K562 (cell line): ENCODE measurements around the gene CCDC116. TPM values are rescaled to one million over a fixed set of nuclear protein-coding genes. Genes with fewer than 3 reads are reported as not detected.

ENCODE experiments used
- CBX2 ChIP-seq: fragments of 200-600 bp; sonication (generic); IDR thresholded peaks from one replicate; pipeline ENCODE4 v1.6.1; 2012; ENCODE audit warnings: mild to moderate bottlenecking, low read length, inconsistent platforms; ENCODE audit not compliant: insufficient read depth, poor library complexity, severe bottlenecking
- CEBPZ ChIP-seq: fragments of 150-350 bp; IDR thresholded peaks from 2 replicates; pipeline ENCODE4 v1.6.1; 2014; ENCODE audit warnings: low read depth, mild to moderate bottlenecking, low read length, borderline replicate concordance
- EGR1 ChIP-seq: fragments of 450-650 bp; conservative IDR thresholded peaks from 2 replicates; pipeline ENCODE4 v1.6.1; 2017; ENCODE audit warnings: mild to moderate bottlenecking
- GATA2 ChIP-seq: sonication (generic); formaldehyde crosslinking; IDR thresholded peaks from 2 replicates; pipeline ENCODE4 v1.4.0; 2020; ENCODE audit warnings: mild to moderate bottlenecking, missing genetic modification reagents
- IRF2 ChIP-seq: sonication (generic); formaldehyde crosslinking; IDR thresholded peaks from 2 replicates; pipeline ENCODE4 v1.8.1; 2022; ENCODE audit warnings: mild to moderate bottlenecking, missing genetic modification reagents
- JUND ChIP-seq, 2 experiments: IDR thresholded peaks; 2 replicates in 1 of 2; 3 replicates in 1 of 2; pipeline ENCODE4 v1.6.1; 2011; ENCODE audit warnings: borderline replicate concordance in 2 of 2, low read depth in 2 of 2, low read length in 2 of 2, improper control_type of control experiment in 1 of 2, missing biosample characterization in 1 of 2, missing genetic modification characterization in 1 of 2, missing genetic modification reagents in 1 of 2
- MCM5 ChIP-seq: fragments of 450-650 bp; IDR thresholded peaks from 2 replicates; pipeline ENCODE4 v1.6.1; 2016; ENCODE audit warnings: low read depth
- STAT6 ChIP-seq: sonication (generic); formaldehyde crosslinking; IDR thresholded peaks from 2 replicates; pipeline ENCODE4 v1.8.1; 2023; ENCODE audit warnings: mild to moderate bottlenecking, missing genetic modification reagents
- TAF9B ChIP-seq: fragments of 450-650 bp; IDR thresholded peaks from 2 replicates; pipeline ENCODE4 v1.6.1; 2018; ENCODE audit warnings: mild to moderate bottlenecking; ENCODE audit not compliant: partially characterized antibody
- TBL1XR1 ChIP-seq, 2 experiments: IDR thresholded peaks; 2 replicates each; pipeline ENCODE4 v1.6.1; 2012; ENCODE audit warnings: improper control_type of control experiment in 2 of 2, low read length in 2 of 2, mild to moderate bottlenecking in 1 of 2
- ZNF57 ChIP-seq: fragments of 450-650 bp; formaldehyde crosslinking; IDR thresholded peaks from 2 replicates; pipeline ENCODE4 v1.4.0; 2020; ENCODE audit warnings: mild to moderate bottlenecking, moderate library complexity
- ZNF609 ChIP-seq: sonication (generic); formaldehyde crosslinking; IDR thresholded peaks from 2 replicates; pipeline ENCODE4 v1.8.1; 2023; ENCODE audit warnings: missing genetic modification reagents, mild to moderate bottlenecking, borderline replicate concordance
- polyA plus RNA-seq, 8 experiments: library from polyadenylated mRNA; depleted of rRNA in 4 of 8; stranded (reverse) in 5 of 8; unstranded in 3 of 8; fragments of >200 nt; fragmentation: Nextera tagmentation in 2 of 8; fragmentation: Illumina TruSeq in 1 of 8; extraction: Ambion mirVana in 2 of 8; extraction: Trizol in 1 of 8; gene quantifications; 2 replicates each; pipeline versions ENCODE4 v1.2.1 to v1.2.3, GENCODE V29; 2011 to 2014; ENCODE audit warnings: inconsistent platforms in 1 of 8, missing spikeins in 1 of 8
- total RNA-seq, 7 experiments: library from RNA; depleted of rRNA in 6 of 7; stranded (reverse); fragments of >200 nt in 6 of 7; fragmentation: Illumina TruSeq in 2 of 7; extraction: Trizol in 2 of 7; gene quantifications; 2 replicates each; pipeline versions ENCODE4 v1.2.1 to v1.2.3, GENCODE V29; 2011 to 2021; ENCODE audit warnings: low replicate concordance in 1 of 7
- TF ChIP-seq, protein P1 (sequence below), 3 experiments: IDR thresholded peaks in 2 of 3; conservative IDR thresholded peaks in 1 of 3; 2 replicates each; pipeline ENCODE4 v1.5.1; 2011 to 2012; ENCODE audit warnings: low read length in 3 of 3, mild to moderate bottlenecking in 3 of 3, control low read depth in 2 of 3, improper control_type of control experiment in 1 of 3, inconsistent platforms in 1 of 3, low read depth in 1 of 3, mixed read lengths in 1 of 3, moderate library complexity in 1 of 3; ENCODE audit not compliant: insufficient read depth in 2 of 3

Gene CCDC116
- total and polyA plus RNA-seq, 9 of the 15 experiments (the other 6 are each of a cell fraction or from before 2014, with no cell fraction given): 1.6 to 11.3 (median 4.7) TPM

GRCh38 chr22:21606775-21607174, 25.8 kb upstream of the CCDC116 start (continued):
- TF ChIP-seq, protein P1, sequence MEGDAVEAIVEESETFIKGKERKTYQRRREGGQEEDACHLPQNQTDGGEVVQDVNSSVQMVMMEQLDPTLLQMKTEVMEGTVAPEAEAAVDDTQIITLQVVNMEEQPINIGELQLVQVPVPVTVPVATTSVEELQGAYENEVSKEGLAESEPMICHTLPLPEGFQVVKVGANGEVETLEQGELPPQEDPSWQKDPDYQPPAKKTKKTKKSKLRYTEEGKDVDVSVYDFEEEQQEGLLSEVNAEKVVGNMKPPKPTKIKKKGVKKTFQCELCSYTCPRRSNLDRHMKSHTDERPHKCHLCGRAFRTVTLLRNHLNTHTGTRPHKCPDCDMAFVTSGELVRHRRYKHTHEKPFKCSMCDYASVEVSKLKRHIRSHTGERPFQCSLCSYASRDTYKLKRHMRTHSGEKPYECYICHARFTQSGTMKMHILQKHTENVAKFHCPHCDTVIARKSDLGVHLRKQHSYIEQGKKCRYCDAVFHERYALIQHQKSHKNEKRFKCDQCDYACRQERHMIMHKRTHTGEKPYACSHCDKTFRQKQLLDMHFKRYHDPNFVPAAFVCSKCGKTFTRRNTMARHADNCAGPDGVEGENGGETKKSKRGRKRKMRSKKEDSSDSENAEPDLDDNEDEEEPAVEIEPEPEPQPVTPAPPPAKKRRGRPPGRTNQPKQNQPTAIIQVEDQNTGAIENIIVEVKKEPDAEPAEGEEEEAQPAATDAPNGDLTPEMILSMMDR (IDR thresholded peaks at IDR 0.05 in 2 of 3, conservative IDR thresholded peaks at IDR 0.05 in 1 of 3; ENCODE audit: insufficient read depth in 2 of 3, low read depth in 1 of 3, low read length in 3 of 3): 0 out of 6 replicates have a peak, but pooled peaks of 1 of the 3 experiments have one; percentile 8
- TF ChIP-seq TBL1XR1 (IDR thresholded peaks at IDR 0.05; ENCODE audit: low read length in 2 of 2): no peak
- 0 out of 2 replicates have a peak, but pooled peaks have one; percentile 55 for TF ChIP-seq ZNF57 (CRISPR knock-in tag)
- TF ChIP-seq STAT6 (CRISPR knock-in tag): peak; percentile 27; the same call in 1 of the 2 replicates
- no peak for TF ChIP-seq ZNF609 (CRISPR knock-in tag)
- TF ChIP-seq MCM5: no peak
- no peak for TF ChIP-seq CBX2
- TF ChIP-seq TAF9B: no peak
- peak; percentile 31; the same call in 1 of the 2 replicates for TF ChIP-seq JUND (IDR thresholded peaks at IDR 0.05; ENCODE audit: borderline replicate concordance, low read depth, low read length)
- TF ChIP-seq JUND (tag; IDR thresholded peaks at IDR 0.05; ENCODE audit: borderline replicate concordance, low read depth, low read length): peak; percentile 9; the same call in 1 of the 3 replicates
- no peak for TF ChIP-seq GATA2
- TF ChIP-seq CEBPZ: 0 out of 2 replicates have a peak, but pooled peaks have one; percentile 6
- no peak for TF ChIP-seq EGR1
- no peak; the same call in 1 of the 2 replicates for TF ChIP-seq IRF2 (CRISPR knock-in tag)
